Naive thymus-derived CD8-positive, alpha-beta T cell (primary cell): ENCODE measurements around the gene SUPT20H. TPM values are rescaled to one million over a fixed set of nuclear protein-coding genes. Genes with fewer than 3 reads are reported as not detected.

Source experiments
- ATAC-seq, 2 donors: fragments of 150-1000 bp; cut with Tn5 transposase in 1 of 2; sonication (Bioruptor Pico), chemical (Tn5 transposase) in 1 of 2; 1 replicate in 1 of 2; 2 replicates in 1 of 2; pipeline ENCODE4 v1.10.0; 2021; ENCODE audit warnings: mild to moderate bottlenecking in 2 of 2, moderate library complexity in 2 of 2
- POLR2A ChIA-PET: fragments of 350-600 bp; sonication (Branson Sonifier 250); formaldehyde crosslinking; loops from one replicate; lab custom pipeline; 2021; ENCODE audit warnings: antibody characterized with exemption; lab: Charles Lee
- DNase-seq, 10 donors: peaks; one replicate each; pipeline versions ENCODE4 v3.0.0 to v3.0.0-alpha.2; 2020 to 2022
- H3K27ac Mint-ChIP-seq, 10 donors: one replicate each; pipeline ENCODE4 v1.8.0; 2020 to 2022; ENCODE audit warnings: mild to moderate bottlenecking in 10 of 10, mixed read lengths in 10 of 10, moderate library complexity in 4 of 10, inconsistent platforms in 1 of 10
- H3K27me3 Mint-ChIP-seq, 5 donors: one replicate each; pipeline ENCODE4 v1.8.0; 2021 to 2022; ENCODE audit warnings: mixed read lengths in 5 of 5
- H3K36me3 Mint-ChIP-seq, 3 donors: one replicate each; pipeline ENCODE4 v1.8.0; 2020 to 2022; ENCODE audit warnings: mixed read lengths in 3 of 3, mild to moderate bottlenecking in 2 of 3, inconsistent platforms in 1 of 3
- H3K4me1 Mint-ChIP-seq, 4 donors: one replicate each; pipeline ENCODE4 v1.8.0; 2021 to 2022; ENCODE audit warnings: mixed read lengths in 4 of 4
- H3K4me3 Mint-ChIP-seq, 10 donors: one replicate each; pipeline ENCODE4 v1.8.0; 2020 to 2022; ENCODE audit warnings: mild to moderate bottlenecking in 10 of 10, mixed read lengths in 10 of 10, moderate library complexity in 6 of 10, inconsistent platforms in 1 of 10
- H3K9me3 Mint-ChIP-seq, 9 donors: one replicate each; pipeline ENCODE4 v1.8.0; 2020 to 2022; ENCODE audit warnings: mixed read lengths in 9 of 9, mild to moderate bottlenecking in 3 of 9, inconsistent platforms in 1 of 9, moderate library complexity in 1 of 9
- polyA plus RNA-seq, 3 donors: library from polyadenylated mRNA; unstranded; fragments of 300-500 nt; fragmentation: Illumina TruSeq; gene quantifications; one replicate each; pipeline ENCODE4 v1.2.3, GENCODE V29; 2021
- total RNA-seq, 8 experiments: library from RNA in 2 of 8; stranded (reverse) in 2 of 8; gene quantifications; one replicate each; pipeline ENCODE4 v1.2.3 and lab custom pipeline; 2021 to 2026

Gene SUPT20H
- 100 to 1,000 TPM; 114 to 119 TPM for total RNA-seq
- 10 to 100 TPM; 45.4 to 59.1 (median 45.8) TPM for polyA plus RNA-seq
- 53.8 to 91.1 (median 79.6) reads per million in 6 experiments for total RNA-seq (lab: John Stamatoyannopoulos, UW)

GRCh38 chr13:37058910-37059847 is at the start of gene SUPT20H:
Gene SUPT20H (minus strand): TSS chr13:37059688. CDS start chr13:37051490, 8,198 bp downstream.
- peak; percentile 87 to 97 (median 92) for DNase-seq
- peaks cover 0 to 2% (median 0%) of the 10 kb centered on the region in 5 donors for H3K27me3 Mint-ChIP-seq
- peak within 1 kb of the TSS; percentile 90 to 97 (median 94) for H3K4me3 Mint-ChIP-seq
- ATAC-seq: peak; percentile 89 to 92
- POLR2A ChIA-PET: interaction anchor here (0.8 to 4.8 kb wide), 4 partner anchors 14 to 1290 kb away, joined by 3 to 76 read pairs (median 4); partner anchors contain the start of genes ALG5, EXOSC8 and UFM1
- H3K27ac Mint-ChIP-seq: peak within 1 kb of the TSS; percentile 95 to 99 (median 98)
- peaks cover 10 to 51% (median 42%) of the 10 kb centered on the region in 4 donors for H3K4me1 Mint-ChIP-seq
- H3K36me3 Mint-ChIP-seq: peaks cover 0 to 12% (median 5%) of the 10 kb centered on the region in 3 donors
- peaks cover 0 to 1% (median 0%) of the 10 kb centered on the region in 9 donors for H3K9me3 Mint-ChIP-seq

GRCh38 chr13:37109051-37109678 is 49.7 kb upstream of the SUPT20H start:
- Mint-ChIP-seq H3K27ac (no peak overlapping the region), H3K36me3 (no peaks in the 10 kb centered on the region), H3K27me3 (peaks cover 0 to 7% (median 0%) of the 10 kb centered on the region in 5 donors), H3K9me3 (no peaks in the 10 kb centered on the region), H3K4me3 (no peak overlapping the region), H3K4me1 (no peaks in the 10 kb centered on the region)
- POLR2A ChIA-PET: no interaction called here
- ATAC-seq: no peak
- DNase-seq: peak in 2 of 10 donors; percentile 0 to 1

GRCh38 chr13:37107868-37108267 is 48.4 kb upstream of the SUPT20H start:
- POLR2A ChIA-PET: no interaction called here
- Mint-ChIP-seq H3K27me3 (peaks cover 0 to 5% (median under 1%) of the 10 kb centered on the region in 5 donors), H3K4me1 (no peaks in the 10 kb centered on the region), H3K36me3 (no peaks in the 10 kb centered on the region), H3K4me3 (no peak overlapping the region), H3K27ac (no peak overlapping the region), H3K9me3 (no peaks in the 10 kb centered on the region)
- no peak for ATAC-seq
- no peak for DNase-seq

GRCh38 chr13:37107456-37107855 is 48.0 kb upstream of the SUPT20H start:
- POLR2A ChIA-PET: no interaction called here

GRCh38 chr13:37106642-37107041 is 47.2 kb upstream of the SUPT20H start:
- no peaks in the 10 kb centered on the region for H3K4me1 Mint-ChIP-seq
- DNase-seq: no peak
- no peak overlapping the region for H3K4me3 Mint-ChIP-seq
- H3K9me3 Mint-ChIP-seq: no peaks in the 10 kb centered on the region
- no peaks in the 10 kb centered on the region for H3K36me3 Mint-ChIP-seq
- peaks cover 0 to 9% (median 4%) of the 10 kb centered on the region in 5 donors for H3K27me3 Mint-ChIP-seq
- POLR2A ChIA-PET: no interaction called here
- no peak for ATAC-seq
- no peak overlapping the region for H3K27ac Mint-ChIP-seq

More at GRCh38 chr13:37107456-37107855, 48.0 kb upstream of the SUPT20H start:
- no peak for ATAC-seq
- DNase-seq: no peak
- H3K27me3 Mint-ChIP-seq: peaks cover 0 to 4% (median 2%) of the 10 kb centered on the region in 5 donors
- H3K27ac Mint-ChIP-seq: no peak overlapping the region
- H3K4me3 Mint-ChIP-seq: no peak overlapping the region
- no peaks in the 10 kb centered on the region for H3K36me3 Mint-ChIP-seq
- no peaks in the 10 kb centered on the region for H3K4me1 Mint-ChIP-seq
- no peaks in the 10 kb centered on the region for H3K9me3 Mint-ChIP-seq

GRCh38 chr13:37105251-37105714 is 45.8 kb upstream of the SUPT20H start, which contains the start of gene CSNK1A1L:
Gene CSNK1A1L (minus strand): TSS chr13:37105664. CDS start chr13:37105256, 408 bp downstream.
- POLR2A ChIA-PET: no interaction called here
- ATAC-seq: no peak

GRCh38 chr13:37102896-37103295 is 43.4 kb upstream of the SUPT20H start:
- ATAC-seq: no peak
- Mint-ChIP-seq H3K4me3 (no peak overlapping the region), H3K4me1 (no peaks in the 10 kb centered on the region), H3K27ac (no peak overlapping the region), H3K9me3 (no peaks in the 10 kb centered on the region), H3K27me3 (peaks cover 4 to 12% (median 8%) of the 10 kb centered on the region in 5 donors), H3K36me3 (no peaks in the 10 kb centered on the region)
- DNase-seq: no peak
- POLR2A ChIA-PET: no interaction called here

More at GRCh38 chr13:37105251-37105714, 45.8 kb upstream of the SUPT20H start, which contains the start of gene CSNK1A1L:
- Mint-ChIP-seq H3K36me3 (no peaks in the 10 kb centered on the region), H3K4me1 (no peaks in the 10 kb centered on the region), H3K27me3 (peaks cover 0 to 13% (median 5%) of the 10 kb centered on the region in 5 donors), H3K27ac (no peak within 1 kb of the TSS), H3K4me3 (no peak within 1 kb of the TSS), H3K9me3 (no peaks in the 10 kb centered on the region)
- DNase-seq: no peak

GRCh38 chr13:37101201-37101600 is 41.7 kb upstream of the SUPT20H start:
- ATAC-seq: no peak
- Mint-ChIP-seq H3K4me3 (no peak overlapping the region), H3K27ac (no peak overlapping the region), H3K36me3 (no peaks in the 10 kb centered on the region), H3K9me3 (no peaks in the 10 kb centered on the region), H3K4me1 (no peaks in the 10 kb centered on the region), H3K27me3 (peaks cover 4 to 12% (median 9%) of the 10 kb centered on the region in 5 donors)
- POLR2A ChIA-PET: no interaction called here
- no peak for DNase-seq

- H3K27ac Mint-ChIP-seq: no peak overlapping the region
- no peaks in the 10 kb centered on the region for H3K36me3 Mint-ChIP-seq
- no peaks in the 10 kb centered on the region for H3K9me3 Mint-ChIP-seq
- no peak for DNase-seq
- ATAC-seq: no peak
- no peaks in the 10 kb centered on the region for H3K4me1 Mint-ChIP-seq
- H3K27me3 Mint-ChIP-seq: peaks cover 4 to 12% (median 9%) of the 10 kb centered on the region in 5 donors
- H3K4me3 Mint-ChIP-seq: no peak overlapping the region
- POLR2A ChIA-PET: no interaction called here
These were observed 41.2 kb upstream of the SUPT20H start for GRCh38 chr13:37100731-37101130.

- DNase-seq (no peak), ATAC-seq (no peak)
- Mint-ChIP-seq H3K4me1 (no peaks in the 10 kb centered on the region), H3K9me3 (no peaks in the 10 kb centered on the region), H3K36me3 (no peaks in the 10 kb centered on the region), H3K4me3 (no peak overlapping the region), H3K27me3 (peaks cover 4 to 15% (median 7%) of the 10 kb centered on the region in 5 donors), H3K27ac (no peak overlapping the region)
- POLR2A ChIA-PET: no interaction called here
These were observed 37.6 kb upstream of the SUPT20H start for GRCh38 chr13:37097076-37097475.

GRCh38 chr13:37094840-37095239 is 35.4 kb upstream of the SUPT20H start:
- no peaks in the 10 kb centered on the region for H3K9me3 Mint-ChIP-seq
- ATAC-seq: no peak
- DNase-seq: no peak
- peaks cover 4 to 8% (median 7%) of the 10 kb centered on the region in 5 donors for H3K27me3 Mint-ChIP-seq
- H3K4me1 Mint-ChIP-seq: no peaks in the 10 kb centered on the region
- H3K27ac Mint-ChIP-seq: no peak overlapping the region
- no peaks in the 10 kb centered on the region for H3K36me3 Mint-ChIP-seq
- POLR2A ChIA-PET: no interaction called here
- H3K4me3 Mint-ChIP-seq: no peak overlapping the region

- DNase-seq (no peak), ATAC-seq (no peak)
- H3K9me3 Mint-ChIP-seq: no peaks in the 10 kb centered on the region
- POLR2A ChIA-PET: no interaction called here
- H3K27ac Mint-ChIP-seq: no peak overlapping the region
- H3K4me1 Mint-ChIP-seq: no peaks in the 10 kb centered on the region
- peaks cover 6 to 8% (median 7%) of the 10 kb centered on the region in 5 donors for H3K27me3 Mint-ChIP-seq
- H3K4me3 Mint-ChIP-seq: no peak overlapping the region
- no peaks in the 10 kb centered on the region for H3K36me3 Mint-ChIP-seq
These were observed 34.6 kb upstream of the SUPT20H start for GRCh38 chr13:37094099-37094498.
